ENCODE measurements around the gene GPRIN2.
"Not testable (repeated sequence)": the region's sequence is repeated elsewhere in the genome, so short reads cannot be mapped to it uniquely, and the experiment has no call there.

Gene GPRIN2

GRCh38 chr10:46532256-46532655, 24.2 kb downstream of the GPRIN2 start:
- DNase-seq, result not testable (repeated sequence)

GRCh38 chr10:46530249-46531186, 25.9 kb downstream of the GPRIN2 start:
- no peak for DNase-seq

GRCh38 chr10:46529742-46530141, 26.7 kb downstream of the GPRIN2 start:
- DNase-seq, result not testable (repeated sequence)

GRCh38 chr10:46528675-46529615, 27.5 kb downstream of the GPRIN2 start:
- DNase-seq, result no peak

- no peak for DNase-seq
These were observed 28.2 kb downstream of the GPRIN2 start for GRCh38 chr10:46528171-46528671.

GRCh38 chr10:46527241-46527811, 29.1 kb downstream of the GPRIN2 start:
- no peak for DNase-seq

GRCh38 chr10:46526682-46527038, 29.8 kb downstream of the GPRIN2 start:
- DNase-seq, result no peak

- DNase-seq, result no peak
These were observed 30.4 kb downstream of the GPRIN2 start for GRCh38 chr10:46525824-46526681.

- no peak for DNase-seq
These were observed 31.2 kb downstream of the GPRIN2 start for GRCh38 chr10:46525177-46525823.

- no peak for DNase-seq
These were observed 31.8 kb downstream of the GPRIN2 start for GRCh38 chr10:46524472-46525176.

GRCh38 chr10:46523962-46524471, 32.4 kb downstream of the GPRIN2 start:
- no peak for DNase-seq

- no peak for DNase-seq
These were observed 33.1 kb downstream of the GPRIN2 start for GRCh38 chr10:46523119-46523961.

- DNase-seq, result no peak
These were observed 34.0 kb downstream of the GPRIN2 start for GRCh38 chr10:46522295-46523118.

- DNase-seq, result no peak
These were observed 35.5 kb downstream of the GPRIN2 start for GRCh38 chr10:46520941-46521340.

GRCh38 chr10:46520381-46520780, 36.1 kb downstream of the GPRIN2 start:
- no peak for DNase-seq

- DNase-seq, result no peak
These were observed 38.3 kb downstream of the GPRIN2 start for GRCh38 chr10:46518028-46518725.

GRCh38 chr10:46517541-46517940, 38.9 kb downstream of the GPRIN2 start:
- DNase-seq, result no peak
